WI38 (cell line): ENCODE data around the gene SP2.

Source experiments
- H3K4me3 ChIP-seq: 2 replicates; pipeline ENCODE4 v1.5.1; 2011; ENCODE audit warnings: low read depth, mild to moderate bottlenecking, control low read depth, low read length
- CTCF ChIP-seq: IDR thresholded peaks from 2 replicates; pipeline ENCODE4 v1.5.1; 2012; ENCODE audit warnings: low read depth, mild to moderate bottlenecking, control low read depth, low read length

Gene SP2

GRCh38 chr17:47884905-47885730 lies 10.9 kb upstream of the SP2 start:
- no peak overlapping the region for H3K4me3 ChIP-seq
- no peak for TF ChIP-seq CTCF

GRCh38 chr17:47888293-47888692 lies 7.7 kb upstream of the SP2 start:
- H3K4me3 ChIP-seq, result no peak overlapping the region
- TF ChIP-seq CTCF, result no peak

- peak; percentile 90 for TF ChIP-seq CTCF
- H3K4me3 ChIP-seq, result no peak overlapping the region
Observed at GRCh38 chr17:47889734-47890529, 6.1 kb upstream of the SP2 start.

- no peak for TF ChIP-seq CTCF
- no peak overlapping the region for H3K4me3 ChIP-seq
Observed at GRCh38 chr17:47891545-47892088, 4.4 kb upstream of the SP2 start.

- peak overlapping the region; percentile 84 for H3K4me3 ChIP-seq
- TF ChIP-seq CTCF, result no peak
Observed at GRCh38 chr17:47894498-47895346, 1.3 kb upstream of the SP2 start.

DNA sequence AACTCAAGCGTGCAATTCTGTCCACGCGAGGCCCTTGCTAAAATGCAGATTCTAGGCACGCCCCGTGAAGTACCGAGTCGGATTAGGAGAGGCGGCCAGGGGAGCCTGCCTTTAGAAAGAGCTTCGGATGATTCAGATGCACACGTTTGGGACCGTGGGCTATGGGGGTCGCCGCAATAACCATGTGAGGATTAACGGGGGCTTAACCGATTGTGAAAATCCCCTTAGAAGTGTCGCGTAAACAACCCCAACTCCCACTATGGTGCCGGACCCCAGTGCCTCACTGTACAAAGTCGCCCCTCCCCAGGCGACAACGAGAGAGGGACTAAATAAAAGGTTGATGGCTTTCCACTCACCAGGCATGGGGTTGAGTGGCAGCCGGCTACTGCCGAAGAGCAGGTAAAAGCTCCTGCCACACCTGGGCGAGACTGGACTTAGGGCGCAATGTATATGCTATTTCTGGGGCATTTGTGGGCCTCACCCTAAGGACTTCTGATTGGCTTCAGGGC lies 635 bp upstream of the SP2 start:
- peak overlapping the region; percentile 84 for H3K4me3 ChIP-seq
- no peak for TF ChIP-seq CTCF
